ENCODE results near the gene TBC1D7. TPM values are rescaled to one million over a fixed set of nuclear protein-coding genes. Genes with fewer than 3 reads are reported as not detected.

The TBC1D7 gene
- total RNA-seq, 1 donor from 2014 or later: 29.3 TPM

DNA sequence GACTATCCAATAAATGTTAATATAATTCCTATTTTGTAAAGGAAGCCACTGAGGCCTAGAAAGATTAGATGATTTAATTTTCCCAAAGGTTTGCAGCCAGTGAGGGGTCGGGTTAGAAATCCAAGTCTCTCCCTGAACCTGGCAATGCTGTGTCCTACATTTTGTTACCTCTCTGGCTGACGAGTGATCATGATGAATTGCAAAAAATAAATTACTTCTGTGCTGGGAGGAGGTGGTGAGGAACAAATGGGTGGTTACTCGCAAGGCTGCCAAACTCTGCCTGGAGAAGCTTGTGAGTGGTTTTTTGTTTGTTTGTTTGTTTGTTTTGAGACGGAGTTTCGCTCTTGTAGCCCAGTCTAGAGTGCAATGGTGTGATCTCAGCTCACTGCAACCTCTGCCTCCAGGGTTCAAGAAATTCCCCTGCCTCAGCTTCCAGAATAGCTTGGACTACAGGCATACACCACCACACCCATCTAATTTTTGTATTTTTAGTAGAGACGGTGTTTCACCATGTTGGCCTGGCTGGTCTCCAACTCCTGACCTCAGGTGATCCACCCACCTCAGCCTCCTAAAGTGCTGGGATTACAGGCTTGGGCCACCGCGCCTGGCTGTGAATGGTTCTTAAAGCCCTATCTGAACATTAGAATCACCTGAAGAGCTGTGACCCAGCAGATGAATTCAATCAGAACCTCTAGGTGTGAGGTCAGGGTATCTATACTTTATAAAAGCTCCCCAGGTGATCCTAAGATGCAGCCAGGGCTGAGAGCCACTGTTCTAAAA, 20.2 kb upstream of the TBC1D7 start:
- TF ChIP-seq, protein P1, sequence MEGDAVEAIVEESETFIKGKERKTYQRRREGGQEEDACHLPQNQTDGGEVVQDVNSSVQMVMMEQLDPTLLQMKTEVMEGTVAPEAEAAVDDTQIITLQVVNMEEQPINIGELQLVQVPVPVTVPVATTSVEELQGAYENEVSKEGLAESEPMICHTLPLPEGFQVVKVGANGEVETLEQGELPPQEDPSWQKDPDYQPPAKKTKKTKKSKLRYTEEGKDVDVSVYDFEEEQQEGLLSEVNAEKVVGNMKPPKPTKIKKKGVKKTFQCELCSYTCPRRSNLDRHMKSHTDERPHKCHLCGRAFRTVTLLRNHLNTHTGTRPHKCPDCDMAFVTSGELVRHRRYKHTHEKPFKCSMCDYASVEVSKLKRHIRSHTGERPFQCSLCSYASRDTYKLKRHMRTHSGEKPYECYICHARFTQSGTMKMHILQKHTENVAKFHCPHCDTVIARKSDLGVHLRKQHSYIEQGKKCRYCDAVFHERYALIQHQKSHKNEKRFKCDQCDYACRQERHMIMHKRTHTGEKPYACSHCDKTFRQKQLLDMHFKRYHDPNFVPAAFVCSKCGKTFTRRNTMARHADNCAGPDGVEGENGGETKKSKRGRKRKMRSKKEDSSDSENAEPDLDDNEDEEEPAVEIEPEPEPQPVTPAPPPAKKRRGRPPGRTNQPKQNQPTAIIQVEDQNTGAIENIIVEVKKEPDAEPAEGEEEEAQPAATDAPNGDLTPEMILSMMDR (IDR thresholded peaks at IDR 0.05; ENCODE audit: insufficient read depth, low read length, poor library complexity, severe bottlenecking): no peak
- Histone ChIP-seq H3K27me3 (ENCODE audit: control insufficient read depth, insufficient read depth, low read length) (no peaks in the 10 kb centered on the region), H3K4me3 (ENCODE audit: low read depth, low read length) (no peak overlapping the region), H3K36me3 (ENCODE audit: control insufficient read depth, insufficient read depth, low read length) (no peaks in the 10 kb centered on the region)
- no peak for DNase-seq (ENCODE audit: low read depth)

- Histone ChIP-seq H3K27me3 (ENCODE audit: control insufficient read depth, insufficient read depth, low read length) (peaks cover 2% of the 10 kb centered on the region), H3K4me3 (ENCODE audit: low read depth, low read length) (no peak overlapping the region), H3K36me3 (ENCODE audit: control insufficient read depth, insufficient read depth, low read length) (no peaks in the 10 kb centered on the region)
- DNase-seq (ENCODE audit: low read depth): no peak
- TF ChIP-seq, protein P1 (IDR thresholded peaks at IDR 0.05; ENCODE audit: insufficient read depth, low read length, poor library complexity, severe bottlenecking): no peak
Observed at GRCh38 chr6:13346245-13346644, 17.9 kb upstream of the TBC1D7 start.

DNA sequence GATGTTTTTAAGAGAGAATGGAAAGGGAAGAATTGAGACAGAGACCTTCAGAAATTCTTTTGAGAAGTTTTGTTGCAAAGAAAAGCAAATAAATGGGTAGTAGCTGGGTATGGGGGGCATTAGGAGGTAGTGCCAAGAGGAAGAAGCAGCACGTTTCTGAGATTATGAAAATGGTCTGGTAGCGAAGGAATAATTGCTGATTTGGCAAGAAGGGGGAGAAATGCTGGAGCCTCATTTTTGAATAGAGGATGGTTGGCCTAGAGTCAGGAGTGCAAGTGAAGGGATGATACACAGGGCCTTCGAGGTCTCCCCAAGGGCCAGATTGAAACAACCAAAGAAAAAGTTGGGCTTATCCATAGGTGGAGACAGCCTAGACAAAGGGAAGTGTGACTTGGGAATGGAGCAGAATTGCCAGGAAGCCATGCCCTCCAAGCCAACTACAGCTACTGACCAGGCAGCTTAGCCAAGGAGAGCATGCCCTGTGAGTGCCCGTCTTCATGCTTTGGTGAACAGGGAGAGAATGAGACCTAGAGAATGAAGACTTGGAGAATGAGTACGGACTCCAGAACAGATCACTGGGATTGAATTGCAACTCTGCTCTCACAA, 14.2 kb upstream of the TBC1D7 start:
- Histone ChIP-seq H3K4me3 (ENCODE audit: low read depth, low read length) (no peak overlapping the region), H3K36me3 (ENCODE audit: control insufficient read depth, insufficient read depth, low read length) (no peaks in the 10 kb centered on the region), H3K27me3 (ENCODE audit: control insufficient read depth, insufficient read depth, low read length) (peaks cover 2% of the 10 kb centered on the region)
- TF ChIP-seq, protein P1 (IDR thresholded peaks at IDR 0.05; ENCODE audit: insufficient read depth, low read length, poor library complexity, severe bottlenecking): no peak
- DNase-seq (ENCODE audit: low read depth): no peak

DNA sequence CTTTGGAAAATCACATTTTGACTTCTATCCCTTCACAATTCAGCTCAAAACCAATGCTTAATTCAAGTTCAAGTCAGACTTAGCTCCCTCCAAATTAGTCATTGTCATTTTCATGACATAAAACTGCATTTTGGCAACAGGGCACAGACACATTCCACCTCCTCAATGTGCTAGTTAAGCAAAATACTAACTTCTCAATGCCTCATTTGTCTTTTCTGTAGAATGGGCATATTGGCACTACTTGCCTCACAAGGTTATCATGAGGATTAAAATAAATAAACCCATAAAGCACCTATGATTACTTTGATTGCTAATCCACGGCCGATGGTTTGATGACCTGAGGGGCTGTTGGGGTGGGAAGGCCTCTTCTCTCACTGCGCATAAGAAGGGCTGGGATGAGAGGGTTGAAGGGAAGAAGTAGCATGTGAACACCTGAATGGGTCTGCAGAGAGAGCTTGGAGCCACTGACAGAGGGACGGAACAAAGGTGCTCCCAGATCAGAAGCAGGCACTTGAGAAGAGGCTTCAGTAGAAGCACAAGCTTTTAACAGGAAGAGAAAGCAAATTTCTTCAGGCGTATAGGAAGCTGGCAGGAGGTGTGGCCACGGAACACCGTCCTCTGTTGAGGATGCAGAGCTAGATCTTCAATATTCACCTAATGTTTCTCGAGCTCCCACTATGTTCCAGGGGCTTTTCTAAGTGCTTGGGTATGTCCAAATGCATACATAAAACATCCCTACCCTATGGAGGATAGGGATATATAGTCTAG, 11.7 kb upstream of the TBC1D7 start:
- Histone ChIP-seq H3K27me3 (ENCODE audit: control insufficient read depth, insufficient read depth, low read length) (peaks cover 2% of the 10 kb centered on the region), H3K36me3 (ENCODE audit: control insufficient read depth, insufficient read depth, low read length) (no peaks in the 10 kb centered on the region), H3K4me3 (ENCODE audit: low read depth, low read length) (no peak overlapping the region)
- TF ChIP-seq, protein P1 (IDR thresholded peaks at IDR 0.05; ENCODE audit: insufficient read depth, low read length, poor library complexity, severe bottlenecking): no peak
- no peak for DNase-seq (ENCODE audit: low read depth)

DNA sequence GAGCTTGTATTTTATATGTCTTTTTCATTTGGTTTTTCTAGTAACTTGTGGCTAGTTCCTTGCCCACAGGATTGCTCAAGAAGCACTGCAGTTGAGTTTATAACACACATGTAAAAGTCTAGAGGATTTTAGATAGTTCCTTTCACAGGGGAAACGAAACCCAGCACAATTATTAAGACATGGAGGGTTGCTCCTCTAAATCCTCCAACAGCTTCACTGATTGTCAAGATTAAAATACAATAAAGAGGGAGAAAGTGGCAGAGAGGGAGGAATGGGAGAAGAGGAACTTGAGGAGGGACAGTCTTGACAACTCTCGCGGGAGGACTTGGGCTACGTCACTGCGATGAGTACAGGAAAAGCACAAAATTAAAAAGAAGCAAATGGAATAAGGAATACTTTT, 9.7 kb upstream of the TBC1D7 start:
- TF ChIP-seq, protein P1 (IDR thresholded peaks at IDR 0.05; ENCODE audit: insufficient read depth, low read length, poor library complexity, severe bottlenecking): no peak
- Histone ChIP-seq H3K4me3 (ENCODE audit: low read depth, low read length) (no peak overlapping the region), H3K36me3 (ENCODE audit: control insufficient read depth, insufficient read depth, low read length) (no peaks in the 10 kb centered on the region), H3K27me3 (ENCODE audit: control insufficient read depth, insufficient read depth, low read length) (peaks cover 2% of the 10 kb centered on the region)
- no peak for DNase-seq (ENCODE audit: low read depth)
